PFSK-1 (cell line): Measurements from ENCODE around the gene SPCS1.

Experiments used
- FOXP2 ChIP-seq: optimal IDR thresholded peaks from 2 replicates; pipeline ENCODE3; 2011; ENCODE audit warnings: borderline replicate concordance, control low read depth, inconsistent platforms; ENCODE audit not compliant: insufficient read depth; ENCODE audit errors: extremely low read length, extremely low read depth
- POLR2AphosphoS5 ChIP-seq: IDR thresholded peaks from 2 replicates; pipeline ENCODE4 v1.6.1; 2012; ENCODE audit warnings: low read depth, mild to moderate bottlenecking, control low read depth, low read length, moderate library complexity
- SIN3A ChIP-seq: IDR thresholded peaks from 2 replicates; pipeline ENCODE4 v1.6.1; 2012; ENCODE audit warnings: mild to moderate bottlenecking, low read length, moderate library complexity, borderline replicate concordance; ENCODE audit not compliant: insufficient read depth
- TF ChIP-seq, protein P1 (sequence below), 2 experiments: IDR thresholded peaks; 2 replicates each; pipeline versions ENCODE4 v1.6.1 to v1.8.0; 2011 to 2012; ENCODE audit warnings: low read depth in 2 of 2, low read length in 2 of 2, control low read depth in 1 of 2, inconsistent platforms in 1 of 2, mild to moderate bottlenecking in 1 of 2, moderate library complexity in 1 of 2; ENCODE audit not compliant: insufficient read depth in 1 of 2

DNA sequence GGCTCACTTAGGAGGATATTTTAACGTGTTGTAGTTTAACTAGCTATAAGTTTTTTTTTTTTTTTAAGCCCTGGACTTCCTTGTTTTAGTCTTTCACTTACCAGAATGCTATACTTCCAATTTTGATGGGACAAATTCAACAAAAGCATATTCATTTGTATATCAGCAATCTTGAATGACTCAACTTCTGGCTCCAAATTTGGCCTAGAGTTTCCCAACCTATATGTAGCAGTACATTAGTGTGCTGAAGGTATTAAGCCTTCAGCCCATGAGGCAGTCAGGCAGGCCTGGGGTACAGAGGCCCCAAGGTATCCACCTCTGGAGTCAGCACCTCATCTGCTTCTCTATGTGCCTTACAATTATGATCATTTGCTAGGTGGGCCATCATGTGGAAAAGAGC, 26.1 kb upstream of the SPCS1 start:
- no peak for TF ChIP-seq POLR2AphosphoS5
- TF ChIP-seq, protein P1, sequence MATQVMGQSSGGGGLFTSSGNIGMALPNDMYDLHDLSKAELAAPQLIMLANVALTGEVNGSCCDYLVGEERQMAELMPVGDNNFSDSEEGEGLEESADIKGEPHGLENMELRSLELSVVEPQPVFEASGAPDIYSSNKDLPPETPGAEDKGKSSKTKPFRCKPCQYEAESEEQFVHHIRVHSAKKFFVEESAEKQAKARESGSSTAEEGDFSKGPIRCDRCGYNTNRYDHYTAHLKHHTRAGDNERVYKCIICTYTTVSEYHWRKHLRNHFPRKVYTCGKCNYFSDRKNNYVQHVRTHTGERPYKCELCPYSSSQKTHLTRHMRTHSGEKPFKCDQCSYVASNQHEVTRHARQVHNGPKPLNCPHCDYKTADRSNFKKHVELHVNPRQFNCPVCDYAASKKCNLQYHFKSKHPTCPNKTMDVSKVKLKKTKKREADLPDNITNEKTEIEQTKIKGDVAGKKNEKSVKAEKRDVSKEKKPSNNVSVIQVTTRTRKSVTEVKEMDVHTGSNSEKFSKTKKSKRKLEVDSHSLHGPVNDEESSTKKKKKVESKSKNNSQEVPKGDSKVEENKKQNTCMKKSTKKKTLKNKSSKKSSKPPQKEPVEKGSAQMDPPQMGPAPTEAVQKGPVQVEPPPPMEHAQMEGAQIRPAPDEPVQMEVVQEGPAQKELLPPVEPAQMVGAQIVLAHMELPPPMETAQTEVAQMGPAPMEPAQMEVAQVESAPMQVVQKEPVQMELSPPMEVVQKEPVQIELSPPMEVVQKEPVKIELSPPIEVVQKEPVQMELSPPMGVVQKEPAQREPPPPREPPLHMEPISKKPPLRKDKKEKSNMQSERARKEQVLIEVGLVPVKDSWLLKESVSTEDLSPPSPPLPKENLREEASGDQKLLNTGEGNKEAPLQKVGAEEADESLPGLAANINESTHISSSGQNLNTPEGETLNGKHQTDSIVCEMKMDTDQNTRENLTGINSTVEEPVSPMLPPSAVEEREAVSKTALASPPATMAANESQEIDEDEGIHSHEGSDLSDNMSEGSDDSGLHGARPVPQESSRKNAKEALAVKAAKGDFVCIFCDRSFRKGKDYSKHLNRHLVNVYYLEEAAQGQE (IDR thresholded peaks at IDR 0.05; ENCODE audit: insufficient read depth in 1 of 2, low read depth in 2 of 2, low read length in 2 of 2), result no peak
- TF ChIP-seq SIN3A, result no peak
- no peak for TF ChIP-seq FOXP2
